Fibroblast of lung (primary cell): ENCODE measurements around the gene APOO. TPM values are rescaled to one million over a fixed set of nuclear protein-coding genes. Genes with fewer than 3 reads are reported as not detected.

ENCODE experiments used
- DNase-seq, 2 donors: peaks; one replicate each; pipeline versions ENCODE4 v3.0.0 to v3.0.0-alpha.2; 2010; ENCODE audit warnings: low read depth in 2 of 2
- H2AFZ ChIP-seq: 2 replicates; pipeline ENCODE4 v1.5.1; 2012; ENCODE audit warnings: low read length, control low read depth, inconsistent platforms
- H3K27ac ChIP-seq: 2 replicates; pipeline ENCODE4 v1.5.1; 2011; ENCODE audit warnings: low read length, control low read depth; ENCODE audit not compliant: insufficient read depth
- H3K27me3 ChIP-seq: 2 replicates; pipeline ENCODE4 v1.5.1; 2011; ENCODE audit warnings: mild to moderate bottlenecking, low read length; ENCODE audit not compliant: control insufficient read depth, insufficient read depth
- H3K36me3 ChIP-seq: 2 replicates; pipeline ENCODE4 v1.5.1; 2011; ENCODE audit warnings: low read length; ENCODE audit not compliant: control insufficient read depth, insufficient read depth
- H3K4me1 ChIP-seq: 2 replicates; pipeline ENCODE4 v1.5.1; 2011; ENCODE audit warnings: low read length; ENCODE audit not compliant: control insufficient read depth, insufficient read depth; ENCODE audit errors: extremely low read depth
- H3K4me2 ChIP-seq: 2 replicates; pipeline ENCODE4 v1.5.1; 2011; ENCODE audit warnings: low read length, control low read depth; ENCODE audit not compliant: insufficient read depth; ENCODE audit errors: extremely low read depth
- H3K4me3 ChIP-seq, 4 experiments: fragments of 200-600 bp in 1 of 4; sonication (generic) in 1 of 4; replicated peaks in 1 of 4; 2 replicates each; pipeline ENCODE4 v1.5.1; 2011 to 2016; ENCODE audit warnings: low read length in 4 of 4, low read depth in 3 of 4, mild to moderate bottlenecking in 3 of 4, control low read depth in 2 of 4, inconsistent platforms in 1 of 4, mixed read lengths in 1 of 4; ENCODE audit not compliant: insufficient read depth in 1 of 4; ENCODE audit errors: control extremely low read depth in 1 of 4
- H3K79me2 ChIP-seq: 2 replicates; pipeline ENCODE4 v1.5.1; 2012; ENCODE audit warnings: mild to moderate bottlenecking, low read length, inconsistent platforms; ENCODE audit not compliant: control insufficient read depth, insufficient read depth
- H3K9ac ChIP-seq: 2 replicates; pipeline ENCODE4 v1.5.1; 2011; ENCODE audit warnings: mild to moderate bottlenecking, low read length, control low read depth; ENCODE audit not compliant: insufficient read depth
- H3K9me3 ChIP-seq: 2 replicates; pipeline ENCODE4 v1.5.1; 2012; ENCODE audit warnings: low read depth, low read length; ENCODE audit not compliant: control insufficient read depth, insufficient read depth
- H4K20me1 ChIP-seq: 2 replicates; pipeline ENCODE4 v1.5.1; 2011; ENCODE audit warnings: low read length; ENCODE audit not compliant: control insufficient read depth, insufficient read depth; ENCODE audit errors: extremely low read depth
- CTCF ChIP-seq, 2 donors: IDR thresholded peaks in 1 of 2; conservative IDR thresholded peaks in 1 of 2; 1 replicate in 1 of 2; 2 replicates in 1 of 2; pipeline ENCODE4 v1.5.1; 2011 to 2012; ENCODE audit warnings: low read length in 2 of 2, control low read depth in 1 of 2, inconsistent platforms in 1 of 2, low read depth in 1 of 2, mild to moderate bottlenecking in 1 of 2
- EZH2 ChIP-seq: IDR thresholded peaks from 2 replicates; pipeline ENCODE4 v1.5.1; 2012; ENCODE audit warnings: low read length, control low read depth, mild to moderate bottlenecking; ENCODE audit errors: missing control alignments
- polyA plus RNA-seq, 2 donors: library from polyadenylated mRNA; depleted of rRNA in 1 of 2; stranded (reverse) in 1 of 2; unstranded in 1 of 2; fragments of >200 nt; gene quantifications; 2 replicates each; pipeline ENCODE4 v1.2.1, GENCODE V29; 2011 to 2012; ENCODE audit warnings: missing spikeins in 1 of 2
- total RNA-seq: library from RNA; depleted of rRNA; stranded (reverse); fragments of >200 nt; gene quantifications from 2 replicates; pipeline ENCODE4 v1.2.1, GENCODE V29; 2014

Gene APOO
- total and polyA plus RNA-seq, 2 donors (not counting 1 experiment from before 2014, with no cell fraction given): 8.1 to 17.0 TPM

- Histone ChIP-seq H3K4me2 (no peak overlapping the region), H2AFZ (no peak overlapping the region), H3K79me2 (no peaks in the 10 kb centered on the region), H3K27ac (no peak overlapping the region), H3K9me3 (no peaks in the 10 kb centered on the region), H3K4me1 (no peaks in the 10 kb centered on the region), H3K36me3 (no peaks in the 10 kb centered on the region), H4K20me1 (no peaks in the 10 kb centered on the region), H3K27me3 (no peaks in the 10 kb centered on the region), H3K9ac (no peak overlapping the region), H3K4me3 (no peak overlapping the region)
- DNase-seq: no peak
- TF ChIP-seq EZH2: no peak
- no peak for TF ChIP-seq CTCF (conservative IDR thresholded peaks at IDR 0.05 in 1 of 2, IDR thresholded peaks at IDR 0.05 in 1 of 2; ENCODE audit: low read depth in 1 of 2, low read length in 2 of 2)
Measured at GRCh38 chrX:23932046-23932445, 24.3 kb upstream of the APOO start.

- Histone ChIP-seq H3K27ac (no peak overlapping the region), H2AFZ (no peak overlapping the region), H3K79me2 (no peaks in the 10 kb centered on the region), H3K4me1 (no peaks in the 10 kb centered on the region), H3K4me3 (no peak overlapping the region), H3K9me3 (no peaks in the 10 kb centered on the region), H3K9ac (no peak overlapping the region), H4K20me1 (no peaks in the 10 kb centered on the region), H3K4me2 (no peak overlapping the region), H3K36me3 (no peaks in the 10 kb centered on the region), H3K27me3 (no peaks in the 10 kb centered on the region)
- TF ChIP-seq EZH2: no peak
- no peak for TF ChIP-seq CTCF (conservative IDR thresholded peaks at IDR 0.05 in 1 of 2, IDR thresholded peaks at IDR 0.05 in 1 of 2; ENCODE audit: low read depth in 1 of 2, low read length in 2 of 2)
- no peak for DNase-seq
Measured at GRCh38 chrX:23930894-23931604, 23.3 kb upstream of the APOO start.

- H3K4me2 ChIP-seq: no peak overlapping the region
- H3K4me3 ChIP-seq: no peak overlapping the region
- TF ChIP-seq CTCF (conservative IDR thresholded peaks at IDR 0.05 in 1 of 2, IDR thresholded peaks at IDR 0.05 in 1 of 2; ENCODE audit: low read depth in 1 of 2, low read length in 2 of 2) (no peak), EZH2 (no peak)
- H3K27ac ChIP-seq: no peak overlapping the region
- H3K36me3 ChIP-seq: no peaks in the 10 kb centered on the region
- no peaks in the 10 kb centered on the region for H3K9me3 ChIP-seq
- no peak overlapping the region for H3K9ac ChIP-seq
- no peaks in the 10 kb centered on the region for H3K4me1 ChIP-seq
- no peak for DNase-seq
- no peaks in the 10 kb centered on the region for H4K20me1 ChIP-seq
- H3K79me2 ChIP-seq: no peaks in the 10 kb centered on the region
- H3K27me3 ChIP-seq: no peaks in the 10 kb centered on the region
- no peak overlapping the region for H2AFZ ChIP-seq
Measured at GRCh38 chrX:23926015-23926414, 18.3 kb upstream of the APOO start.
